HG02981 (cell line): ENCODE data around the gene TH.
"Not testable (repeated sequence)": the region's sequence is repeated elsewhere in the genome, so short reads cannot be mapped to it uniquely, and the experiment has no call there.

Experiments used
- ATAC-seq: cut with Tn5 transposase; IDR thresholded peaks from one replicate; pipeline ENCODE4 v1.9.1; 2021; ENCODE audit warnings: mild to moderate bottlenecking, moderate library complexity; ENCODE audit not compliant: unreplicated experiment

The TH gene

GRCh38 chr11:2179516-2179915, 7.9 kb upstream of the TH start:
- no peak for ATAC-seq

GRCh38 chr11:2178906-2179494, 7.4 kb upstream of the TH start:
- ATAC-seq = no peak

GRCh38 chr11:2178055-2178773, 6.6 kb upstream of the TH start:
- not testable (repeated sequence) for ATAC-seq

GRCh38 chr11:2177076-2177475, 5.5 kb upstream of the TH start:
- no peak for ATAC-seq

- ATAC-seq = no peak
Observed at GRCh38 chr11:2176389-2176900, 4.8 kb upstream of the TH start.

GRCh38 chr11:2175659-2176058, 4.0 kb upstream of the TH start:
- ATAC-seq = no peak

GRCh38 chr11:2174361-2174760, 2.7 kb upstream of the TH start:
- no peak for ATAC-seq

- ATAC-seq = no peak
Observed at GRCh38 chr11:2173761-2174160, 2.1 kb upstream of the TH start.

GRCh38 chr11:2173150-2173693, 1.6 kb upstream of the TH start:
- ATAC-seq = no peak

- no peak for ATAC-seq
Observed at GRCh38 chr11:2172676-2173075, 1.1 kb upstream of the TH start.

GRCh38 chr11:2169626-2170570, 1.7 kb downstream of the TH start:
- ATAC-seq = no peak

- no peak for ATAC-seq
Observed at GRCh38 chr11:2169005-2169378, 2.6 kb downstream of the TH start.

GRCh38 chr11:2168286-2169004, 3.2 kb downstream of the TH start:
- no peak for ATAC-seq

- no peak for ATAC-seq
Observed at GRCh38 chr11:2167141-2168045, 4.2 kb downstream of the TH start.

- no peak for ATAC-seq
Observed at GRCh38 chr11:2166091-2166851, 5.3 kb downstream of the TH start.

- no peak for ATAC-seq
Observed at GRCh38 chr11:2165571-2165970, 6.0 kb downstream of the TH start.

- no peak for ATAC-seq
Observed at GRCh38 chr11:2164861-2165555, 6.6 kb downstream of the TH start.

- no peak for ATAC-seq
Observed at GRCh38 chr11:2164081-2164480, 7.5 kb downstream of the TH start.
